ENCODE measurements around the gene CRLF1.

DNA sequence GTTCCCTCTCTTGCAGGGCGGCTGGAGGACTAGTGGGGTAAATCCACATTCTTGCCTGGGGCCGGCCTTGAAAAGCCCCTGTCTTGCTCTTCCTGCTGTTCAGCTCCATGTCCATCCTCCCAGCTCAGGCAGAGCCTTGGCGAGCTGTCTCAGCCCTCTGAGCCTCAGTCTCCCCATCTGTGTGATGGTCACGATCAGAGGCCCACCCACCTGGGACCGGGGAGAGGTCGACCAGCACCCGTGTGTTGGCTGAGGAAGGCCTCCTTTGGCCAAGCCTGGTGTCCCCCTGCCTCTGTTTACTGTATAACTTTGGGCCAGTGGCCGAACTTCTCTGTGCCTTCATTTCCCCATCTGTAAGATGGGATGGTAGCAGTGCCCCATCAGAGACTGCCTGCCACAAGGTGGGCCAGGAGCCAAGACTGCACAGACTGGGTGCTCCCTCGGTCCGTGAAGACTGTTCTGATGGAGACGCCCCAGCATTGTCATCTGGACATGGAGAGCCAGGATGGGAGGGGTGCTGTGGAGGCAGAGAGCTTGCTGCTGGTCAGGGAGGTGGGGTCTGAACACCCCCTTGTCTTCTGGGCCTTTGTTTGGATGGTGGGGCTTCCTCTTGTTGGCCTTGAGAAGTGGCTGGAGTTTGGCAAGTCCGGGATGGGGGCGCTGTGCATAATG is 48.7 kb upstream of the CRLF1 start:
- TF ChIP-seq, protein P1, sequence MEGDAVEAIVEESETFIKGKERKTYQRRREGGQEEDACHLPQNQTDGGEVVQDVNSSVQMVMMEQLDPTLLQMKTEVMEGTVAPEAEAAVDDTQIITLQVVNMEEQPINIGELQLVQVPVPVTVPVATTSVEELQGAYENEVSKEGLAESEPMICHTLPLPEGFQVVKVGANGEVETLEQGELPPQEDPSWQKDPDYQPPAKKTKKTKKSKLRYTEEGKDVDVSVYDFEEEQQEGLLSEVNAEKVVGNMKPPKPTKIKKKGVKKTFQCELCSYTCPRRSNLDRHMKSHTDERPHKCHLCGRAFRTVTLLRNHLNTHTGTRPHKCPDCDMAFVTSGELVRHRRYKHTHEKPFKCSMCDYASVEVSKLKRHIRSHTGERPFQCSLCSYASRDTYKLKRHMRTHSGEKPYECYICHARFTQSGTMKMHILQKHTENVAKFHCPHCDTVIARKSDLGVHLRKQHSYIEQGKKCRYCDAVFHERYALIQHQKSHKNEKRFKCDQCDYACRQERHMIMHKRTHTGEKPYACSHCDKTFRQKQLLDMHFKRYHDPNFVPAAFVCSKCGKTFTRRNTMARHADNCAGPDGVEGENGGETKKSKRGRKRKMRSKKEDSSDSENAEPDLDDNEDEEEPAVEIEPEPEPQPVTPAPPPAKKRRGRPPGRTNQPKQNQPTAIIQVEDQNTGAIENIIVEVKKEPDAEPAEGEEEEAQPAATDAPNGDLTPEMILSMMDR (IDR thresholded peaks at IDR 0.05), result no peak
- no peak for TF ChIP-seq POLR2A (IDR thresholded peaks at IDR 0.05; ENCODE audit: low read depth)
- TF ChIP-seq POLR2AphosphoS5 (IDR thresholded peaks at IDR 0.05), result no peak
- no peak for TF ChIP-seq EP300 (IDR thresholded peaks at IDR 0.05)

Measured in esophagus muscularis mucosa (tissue), 4 donors.